ENCODE measurements around the gene LYZL6. TPM values are rescaled to one million over a fixed set of nuclear protein-coding genes. Genes with fewer than 3 reads are reported as not detected.
A peak's percentile ranks its signal among the peaks of the same experiment; 100 is the strongest.

Gene LYZL6
- total RNA-seq, 1 experiment from 2014 or later, result not detected

GRCh38 chr17:35948092-35948491 is 4.6 kb upstream of the LYZL6 start:
- Histone ChIP-seq H3K27ac (ENCODE audit: low read length) (no peak overlapping the region), H3K36me3 (ENCODE audit: control insufficient read depth, insufficient read depth, low read length) (no peaks in the 10 kb centered on the region), H3K4me3 (ENCODE audit: low read depth in 2 of 2, low read length in 2 of 2) (no peak overlapping the region), H3K4me1 (ENCODE audit: control insufficient read depth, insufficient read depth, low read length) (no peaks in the 10 kb centered on the region), H3K9me3 (ENCODE audit: control insufficient read depth, insufficient read depth, low read depth, low read length) (no peaks in the 10 kb centered on the region), H3K27me3 (ENCODE audit: control insufficient read depth, insufficient read depth, low read length) (no peaks in the 10 kb centered on the region)
- intact Hi-C loops (cut with micrococcal nuclease; ENCODE audit: unreplicated experiment) (no loop called here), in situ Hi-C loops (cut with HindIII; ENCODE audit: low pct_unique_long_range_greater_than_20kb, low sequenced_read_pairs) (no loop called here)
- no peak for DNase-seq (ENCODE audit: low read depth, low spot score)
- BruUV-seq (replicated peaks), result no TSS peak
- TF ChIP-seq, protein P1, sequence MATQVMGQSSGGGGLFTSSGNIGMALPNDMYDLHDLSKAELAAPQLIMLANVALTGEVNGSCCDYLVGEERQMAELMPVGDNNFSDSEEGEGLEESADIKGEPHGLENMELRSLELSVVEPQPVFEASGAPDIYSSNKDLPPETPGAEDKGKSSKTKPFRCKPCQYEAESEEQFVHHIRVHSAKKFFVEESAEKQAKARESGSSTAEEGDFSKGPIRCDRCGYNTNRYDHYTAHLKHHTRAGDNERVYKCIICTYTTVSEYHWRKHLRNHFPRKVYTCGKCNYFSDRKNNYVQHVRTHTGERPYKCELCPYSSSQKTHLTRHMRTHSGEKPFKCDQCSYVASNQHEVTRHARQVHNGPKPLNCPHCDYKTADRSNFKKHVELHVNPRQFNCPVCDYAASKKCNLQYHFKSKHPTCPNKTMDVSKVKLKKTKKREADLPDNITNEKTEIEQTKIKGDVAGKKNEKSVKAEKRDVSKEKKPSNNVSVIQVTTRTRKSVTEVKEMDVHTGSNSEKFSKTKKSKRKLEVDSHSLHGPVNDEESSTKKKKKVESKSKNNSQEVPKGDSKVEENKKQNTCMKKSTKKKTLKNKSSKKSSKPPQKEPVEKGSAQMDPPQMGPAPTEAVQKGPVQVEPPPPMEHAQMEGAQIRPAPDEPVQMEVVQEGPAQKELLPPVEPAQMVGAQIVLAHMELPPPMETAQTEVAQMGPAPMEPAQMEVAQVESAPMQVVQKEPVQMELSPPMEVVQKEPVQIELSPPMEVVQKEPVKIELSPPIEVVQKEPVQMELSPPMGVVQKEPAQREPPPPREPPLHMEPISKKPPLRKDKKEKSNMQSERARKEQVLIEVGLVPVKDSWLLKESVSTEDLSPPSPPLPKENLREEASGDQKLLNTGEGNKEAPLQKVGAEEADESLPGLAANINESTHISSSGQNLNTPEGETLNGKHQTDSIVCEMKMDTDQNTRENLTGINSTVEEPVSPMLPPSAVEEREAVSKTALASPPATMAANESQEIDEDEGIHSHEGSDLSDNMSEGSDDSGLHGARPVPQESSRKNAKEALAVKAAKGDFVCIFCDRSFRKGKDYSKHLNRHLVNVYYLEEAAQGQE (IDR thresholded peaks at IDR 0.05; ENCODE audit: insufficient read depth in 1 of 2, low read depth in 2 of 2, low read length in 1 of 2), result no peak
- no peak for TF ChIP-seq TCF7L2 (IDR thresholded peaks at IDR 0.05; ENCODE audit: low read depth, low read length)
- no peak for TF ChIP-seq POLR2AphosphoS5 (IDR thresholded peaks at IDR 0.05; ENCODE audit: low read depth, low read length)
- no peak for TF ChIP-seq SIN3A (IDR thresholded peaks at IDR 0.05; ENCODE audit: borderline replicate concordance, insufficient read depth, low read depth, low read length)
- TF ChIP-seq, protein P2, sequence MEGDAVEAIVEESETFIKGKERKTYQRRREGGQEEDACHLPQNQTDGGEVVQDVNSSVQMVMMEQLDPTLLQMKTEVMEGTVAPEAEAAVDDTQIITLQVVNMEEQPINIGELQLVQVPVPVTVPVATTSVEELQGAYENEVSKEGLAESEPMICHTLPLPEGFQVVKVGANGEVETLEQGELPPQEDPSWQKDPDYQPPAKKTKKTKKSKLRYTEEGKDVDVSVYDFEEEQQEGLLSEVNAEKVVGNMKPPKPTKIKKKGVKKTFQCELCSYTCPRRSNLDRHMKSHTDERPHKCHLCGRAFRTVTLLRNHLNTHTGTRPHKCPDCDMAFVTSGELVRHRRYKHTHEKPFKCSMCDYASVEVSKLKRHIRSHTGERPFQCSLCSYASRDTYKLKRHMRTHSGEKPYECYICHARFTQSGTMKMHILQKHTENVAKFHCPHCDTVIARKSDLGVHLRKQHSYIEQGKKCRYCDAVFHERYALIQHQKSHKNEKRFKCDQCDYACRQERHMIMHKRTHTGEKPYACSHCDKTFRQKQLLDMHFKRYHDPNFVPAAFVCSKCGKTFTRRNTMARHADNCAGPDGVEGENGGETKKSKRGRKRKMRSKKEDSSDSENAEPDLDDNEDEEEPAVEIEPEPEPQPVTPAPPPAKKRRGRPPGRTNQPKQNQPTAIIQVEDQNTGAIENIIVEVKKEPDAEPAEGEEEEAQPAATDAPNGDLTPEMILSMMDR (IDR thresholded peaks at IDR 0.05), result no peak
- CTCF ChIA-PET, result interaction anchor here (0.6 to 1.7 kb wide), 2 partner anchors 52 to 200 kb away, joined by 9 read pairs; no protein-coding TSS in a partner anchor
- ATAC-seq, result no peak
- POLR2A ChIA-PET, result no interaction called here

DNA sequence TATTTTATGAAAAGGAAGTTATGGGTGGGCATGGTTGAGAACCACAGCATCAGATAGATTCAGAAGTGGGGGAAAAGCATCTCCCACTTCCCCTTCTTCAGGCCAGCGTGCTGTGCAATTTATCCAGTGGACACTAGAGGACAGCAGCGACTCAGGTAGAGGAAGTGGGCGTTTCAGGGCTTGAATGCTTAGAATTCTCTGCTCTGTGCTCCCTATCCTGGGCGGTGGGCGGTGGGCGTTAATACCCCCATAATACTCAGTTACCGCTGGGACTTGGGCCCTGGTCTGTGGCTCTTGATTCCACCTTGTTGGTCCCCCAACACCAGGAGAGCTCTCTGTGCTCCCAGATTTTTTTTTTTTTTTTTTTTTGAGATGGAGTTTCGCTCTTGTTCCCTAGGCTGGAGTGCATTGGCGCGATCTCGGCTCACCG is 3.7 kb upstream of the LYZL6 start:
- BruUV-seq (replicated peaks), result no TSS peak
- ATAC-seq (peak; percentile 90), DNase-seq (ENCODE audit: low read depth, low spot score) (peak; percentile 64)
- in situ Hi-C loops (cut with HindIII; ENCODE audit: low pct_unique_long_range_greater_than_20kb, low sequenced_read_pairs) (no loop called here), intact Hi-C loops (cut with micrococcal nuclease; ENCODE audit: unreplicated experiment) (no loop called here)
- TF ChIP-seq, protein P2 (IDR thresholded peaks at IDR 0.05), result peak; percentile 98
- TF ChIP-seq, protein P1 (IDR thresholded peaks at IDR 0.05; ENCODE audit: insufficient read depth in 1 of 2, low read depth in 2 of 2, low read length in 1 of 2), result no peak
- ChIA-PET POLR2A (interaction anchor here (0.6 kb wide), 1 partner anchor 9 kb away, joined by 6 read pairs; no protein-coding TSS in a partner anchor), CTCF (interaction anchor here (0.6 kb wide), 1 partner anchor 656 kb away, joined by 3 read pairs; no protein-coding TSS in a partner anchor)
- Histone ChIP-seq H3K36me3 (ENCODE audit: control insufficient read depth, insufficient read depth, low read length) (no peaks in the 10 kb centered on the region), H3K27ac (ENCODE audit: low read length) (no peak overlapping the region), H3K4me1 (ENCODE audit: control insufficient read depth, insufficient read depth, low read length) (no peaks in the 10 kb centered on the region), H3K4me3 (ENCODE audit: low read depth in 2 of 2, low read length in 2 of 2) (peak overlapping the region; percentile 38 to 57), H3K27me3 (ENCODE audit: control insufficient read depth, insufficient read depth, low read length) (no peaks in the 10 kb centered on the region), H3K9me3 (ENCODE audit: control insufficient read depth, insufficient read depth, low read depth, low read length) (no peaks in the 10 kb centered on the region)
